ENCODE results near the gene LRRC15.

LRRC15 gene

GRCh38 chr3:194315965-194316361 lies 53.6 kb downstream of the LRRC15 start:
- Histone ChIP-seq H3K9me3 (ENCODE audit: control insufficient read depth, low read length) (peaks cover 17% of the 10 kb centered on the region), H3K27ac (ENCODE audit: low read depth, low read length, severe bottlenecking) (no peak overlapping the region), H3K4me1 (ENCODE audit: control insufficient read depth, insufficient read depth, low read length, poor library complexity, severe bottlenecking) (peaks cover 22% of the 10 kb centered on the region), H3K4me3 (ENCODE audit: extremely low read depth, insufficient read depth, low read length, poor library complexity, severe bottlenecking) (no peak overlapping the region), H3K36me3 (ENCODE audit: control insufficient read depth, insufficient read depth, low read length) (no peaks in the 10 kb centered on the region)
- WGBS, 2 experiments (ENCODE audit: insufficient coverage in 2 of 2), result 15 to 32% methylated on average over 7 to 13 of the region's 17 CpGs

GRCh38 chr3:194315088-194315964 lies 54.2 kb downstream of the LRRC15 start:
- no peaks in the 10 kb centered on the region for H3K36me3 ChIP-seq (ENCODE audit: control insufficient read depth, insufficient read depth, low read length)
- H3K4me3 ChIP-seq (ENCODE audit: extremely low read depth, insufficient read depth, low read length, poor library complexity, severe bottlenecking), result peak overlapping the region; percentile 35
- H3K27ac ChIP-seq (ENCODE audit: low read depth, low read length, severe bottlenecking), result no peak overlapping the region
- H3K9me3 ChIP-seq (ENCODE audit: control insufficient read depth, low read length), result peaks cover 17% of the 10 kb centered on the region
- WGBS, 2 experiments (ENCODE audit: insufficient coverage in 2 of 2), result 3 to 7% methylated on average over 39 to 48 of the region's 54 CpGs
- H3K4me1 ChIP-seq (ENCODE audit: control insufficient read depth, insufficient read depth, low read length, poor library complexity, severe bottlenecking), result peaks cover 22% of the 10 kb centered on the region

DNA sequence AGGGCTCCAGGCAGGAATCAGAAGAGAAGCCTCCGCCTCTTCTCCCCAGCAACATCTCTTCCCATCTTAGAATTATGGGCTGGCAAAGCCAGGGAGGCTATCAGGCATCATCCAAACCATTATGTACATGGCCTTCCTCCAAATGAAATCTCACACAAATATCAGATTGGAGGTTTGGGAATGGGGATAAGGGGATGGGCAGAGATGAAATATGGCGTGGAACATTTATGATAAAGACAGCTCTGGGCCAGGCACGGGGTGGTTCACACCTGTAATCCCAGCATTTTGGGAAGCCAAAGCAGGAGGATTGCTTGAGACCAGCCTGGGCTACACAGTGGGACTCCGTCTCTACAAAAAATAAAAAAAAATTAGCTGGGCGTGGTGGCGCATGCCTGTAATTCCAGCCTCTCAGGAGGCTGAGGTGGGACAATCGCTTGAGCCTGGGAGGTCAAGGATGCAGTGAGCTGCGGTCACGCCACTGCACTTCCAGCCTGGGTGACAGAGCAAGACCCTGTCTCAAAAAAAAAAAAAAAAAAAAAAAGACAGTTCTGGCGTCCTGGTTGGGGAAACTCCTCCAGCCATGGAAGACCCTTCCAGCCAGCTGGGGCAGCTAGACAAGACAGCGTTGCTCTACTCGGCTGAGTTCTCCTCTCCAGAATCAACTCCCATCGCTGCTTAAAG lies 55.0 kb downstream of the LRRC15 start:
- H3K9me3 ChIP-seq (ENCODE audit: control insufficient read depth, low read length), result peaks cover 16% of the 10 kb centered on the region
- H3K36me3 ChIP-seq (ENCODE audit: control insufficient read depth, insufficient read depth, low read length), result no peaks in the 10 kb centered on the region
- peaks cover 22% of the 10 kb centered on the region for H3K4me1 ChIP-seq (ENCODE audit: control insufficient read depth, insufficient read depth, low read length, poor library complexity, severe bottlenecking)
- 75 to 78% methylated on average over 8 of the region's 13 CpGs for WGBS, 2 experiments (ENCODE audit: insufficient coverage in 2 of 2)
- no peak overlapping the region for H3K27ac ChIP-seq (ENCODE audit: low read depth, low read length, severe bottlenecking)
- H3K4me3 ChIP-seq (ENCODE audit: extremely low read depth, insufficient read depth, low read length, poor library complexity, severe bottlenecking), result no peak overlapping the region

DNA sequence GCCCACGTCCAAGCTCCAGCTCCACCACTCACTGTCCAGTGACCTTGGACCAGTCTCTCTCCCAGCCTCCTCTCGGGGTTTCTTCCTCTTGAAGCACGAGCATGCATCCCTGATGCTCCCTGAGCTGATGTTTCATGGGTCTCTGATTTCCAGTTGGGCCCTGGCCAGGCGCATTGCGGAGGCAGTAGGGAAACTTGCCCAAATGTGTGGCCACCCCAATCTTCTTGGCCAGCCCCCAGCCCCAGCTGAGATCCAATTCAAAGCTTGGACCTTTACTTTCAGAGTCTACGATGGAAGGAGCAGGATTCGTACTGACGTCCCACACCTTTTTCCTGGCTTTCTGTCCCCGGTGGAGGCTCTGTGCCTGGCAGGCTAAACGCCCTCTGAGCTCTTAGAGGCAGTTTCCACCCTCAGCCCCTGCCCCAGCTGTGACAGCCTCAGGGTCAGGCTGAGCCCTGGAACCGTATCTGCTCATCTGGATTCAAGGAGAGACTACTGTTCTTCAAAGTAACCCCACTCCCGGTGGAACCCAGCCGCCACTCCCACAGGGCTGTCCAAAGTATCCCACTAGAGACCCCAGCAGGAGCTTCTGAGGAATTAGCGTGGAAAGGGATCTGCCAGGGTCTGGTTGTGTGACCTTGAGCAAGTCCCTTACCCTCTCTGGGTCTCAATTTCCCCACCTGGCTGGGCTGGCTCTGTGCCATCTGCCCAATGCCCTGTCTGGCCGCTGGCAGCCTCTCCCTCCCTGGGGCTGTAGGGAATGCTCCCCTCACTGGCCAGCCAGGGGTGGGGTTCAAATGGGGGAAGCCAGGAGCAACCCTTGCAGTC lies 55.8 kb downstream of the LRRC15 start:
- Histone ChIP-seq H3K9me3 (ENCODE audit: control insufficient read depth, low read length) (peaks cover 9% of the 10 kb centered on the region), H3K36me3 (ENCODE audit: control insufficient read depth, insufficient read depth, low read length) (no peaks in the 10 kb centered on the region), H3K27ac (ENCODE audit: low read depth, low read length, severe bottlenecking) (no peak overlapping the region), H3K4me1 (ENCODE audit: control insufficient read depth, insufficient read depth, low read length, poor library complexity, severe bottlenecking) (peaks cover 22% of the 10 kb centered on the region), H3K4me3 (ENCODE audit: extremely low read depth, insufficient read depth, low read length, poor library complexity, severe bottlenecking) (no peak overlapping the region)
- 87 to 88% methylated on average over 12 to 15 of the region's 15 CpGs for WGBS, 2 experiments (ENCODE audit: insufficient coverage in 2 of 2)

DNA sequence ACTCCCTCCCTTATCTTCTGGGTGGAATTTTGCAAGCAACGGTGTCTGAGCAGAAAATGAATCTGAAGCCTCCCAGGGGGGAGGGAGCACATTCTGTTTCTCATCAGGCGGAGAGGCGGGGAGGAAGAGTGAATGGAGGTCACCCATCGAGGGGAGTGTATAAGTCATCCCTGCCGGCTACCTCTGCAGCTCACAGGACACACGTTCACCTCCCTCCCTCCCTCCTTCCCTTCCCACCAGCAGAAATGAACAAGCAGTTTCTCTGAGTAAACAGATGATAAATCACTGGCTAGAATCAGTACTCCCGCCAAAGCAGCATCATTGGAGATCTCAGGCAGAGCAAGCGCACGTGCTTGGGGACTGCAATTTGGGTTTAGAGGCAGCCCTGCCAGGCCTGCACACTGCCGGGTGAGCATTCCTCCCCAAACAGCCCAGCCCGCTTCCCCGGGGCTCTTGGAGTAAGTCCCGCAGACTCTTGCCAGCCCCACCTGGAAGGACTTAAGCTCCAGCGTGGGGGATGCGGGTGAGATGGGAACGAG lies 56.7 kb downstream of the LRRC15 start:
- Histone ChIP-seq H3K4me1 (ENCODE audit: control insufficient read depth, insufficient read depth, low read length, poor library complexity, severe bottlenecking) (peaks cover 22% of the 10 kb centered on the region), H3K36me3 (ENCODE audit: control insufficient read depth, insufficient read depth, low read length) (no peaks in the 10 kb centered on the region), H3K9me3 (ENCODE audit: control insufficient read depth, low read length) (no peaks in the 10 kb centered on the region), H3K4me3 (ENCODE audit: extremely low read depth, insufficient read depth, low read length, poor library complexity, severe bottlenecking) (no peak overlapping the region), H3K27ac (ENCODE audit: low read depth, low read length, severe bottlenecking) (peak overlapping the region; percentile 20)
- 63 to 68% methylated on average over 2 to 11 of the region's 16 CpGs for WGBS, 2 experiments (ENCODE audit: insufficient coverage in 2 of 2)

- Histone ChIP-seq H3K36me3 (ENCODE audit: control insufficient read depth, insufficient read depth, low read length) (no peaks in the 10 kb centered on the region), H3K27ac (ENCODE audit: low read depth, low read length, severe bottlenecking) (no peak overlapping the region), H3K4me3 (ENCODE audit: extremely low read depth, insufficient read depth, low read length, poor library complexity, severe bottlenecking) (no peak overlapping the region), H3K4me1 (ENCODE audit: control insufficient read depth, insufficient read depth, low read length, poor library complexity, severe bottlenecking) (peaks cover 22% of the 10 kb centered on the region), H3K9me3 (ENCODE audit: control insufficient read depth, low read length) (no peaks in the 10 kb centered on the region)
- WGBS, 2 experiments (ENCODE audit: insufficient coverage in 2 of 2), result 92 to 94% methylated on average over 3 to 4 of the region's 7 CpGs
Measured at GRCh38 chr3:194312186-194312742, 57.3 kb downstream of the LRRC15 start.

DNA sequence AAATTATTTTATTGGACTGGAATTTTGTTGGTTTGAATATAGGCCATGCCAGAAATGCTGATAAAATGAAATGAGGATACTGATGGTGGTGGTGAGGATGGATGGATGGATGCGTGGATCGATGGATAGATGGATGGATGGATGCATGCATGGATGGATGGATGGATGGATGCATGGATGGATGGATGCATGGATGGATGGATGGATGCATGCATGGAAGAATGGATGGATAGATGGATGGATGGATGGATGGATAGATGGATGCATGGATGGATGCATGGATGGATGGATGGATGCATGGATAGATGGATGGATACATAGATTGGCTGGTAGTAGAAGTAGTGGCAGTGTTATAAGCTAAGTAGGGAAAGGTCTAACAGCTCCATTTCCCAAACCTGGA lies 58.5 kb downstream of the LRRC15 start:
- Histone ChIP-seq H3K4me3 (ENCODE audit: extremely low read depth, insufficient read depth, low read length, poor library complexity, severe bottlenecking) (no peak overlapping the region), H3K9me3 (ENCODE audit: control insufficient read depth, low read length) (no peaks in the 10 kb centered on the region), H3K27ac (ENCODE audit: low read depth, low read length, severe bottlenecking) (no peak overlapping the region), H3K36me3 (ENCODE audit: control insufficient read depth, insufficient read depth, low read length) (no peaks in the 10 kb centered on the region), H3K4me1 (ENCODE audit: control insufficient read depth, insufficient read depth, low read length, poor library complexity, severe bottlenecking) (peaks cover 26% of the 10 kb centered on the region)
- 100% methylated on average over 2 of the region's 2 CpGs for WGBS, 2 experiments (ENCODE audit: insufficient coverage in 2 of 2)

DNA sequence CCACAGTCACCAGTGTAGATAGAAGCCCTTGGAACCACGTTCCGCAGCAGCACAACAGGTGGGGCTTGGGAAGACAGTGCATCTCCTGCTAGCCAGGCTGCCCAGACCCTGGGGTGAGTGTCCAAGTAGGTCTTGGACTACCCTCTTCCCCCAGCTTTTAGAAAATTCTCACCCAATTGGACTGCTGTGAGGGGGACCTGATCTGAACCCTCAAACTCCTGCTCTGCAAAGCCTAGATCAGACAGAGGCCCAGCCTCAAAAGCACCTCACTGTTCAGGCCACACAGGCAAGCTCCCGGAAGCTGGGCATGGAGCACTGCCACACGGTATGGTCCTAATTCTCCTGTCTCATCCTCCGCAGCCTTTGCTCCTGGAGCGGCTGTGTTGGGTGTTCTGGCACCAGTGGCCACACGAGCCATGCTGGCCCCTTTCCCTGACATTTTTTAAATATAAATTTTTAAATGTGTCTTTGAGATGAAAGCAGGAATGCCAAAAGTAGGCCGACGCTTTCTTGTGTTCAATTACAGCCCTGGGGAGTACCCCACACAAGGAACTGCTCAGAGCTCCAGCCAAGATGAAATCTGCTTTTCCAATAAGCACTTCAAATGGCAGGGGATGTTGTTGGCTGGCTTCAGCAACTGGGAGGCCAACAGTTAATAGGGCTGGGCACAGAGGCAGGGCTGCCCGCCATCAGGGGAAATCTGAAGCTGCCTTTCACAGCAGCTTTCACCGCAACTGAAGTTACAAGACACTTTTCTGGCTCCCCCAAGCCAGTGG lies 59.3 kb downstream of the LRRC15 start:
- no peak overlapping the region for H3K27ac ChIP-seq (ENCODE audit: low read depth, low read length, severe bottlenecking)
- 97% methylated on average over 7 to 8 of the region's 11 CpGs for WGBS, 2 experiments (ENCODE audit: insufficient coverage in 2 of 2)
- H3K4me1 ChIP-seq (ENCODE audit: control insufficient read depth, insufficient read depth, low read length, poor library complexity, severe bottlenecking), result peaks cover 29% of the 10 kb centered on the region
- no peaks in the 10 kb centered on the region for H3K9me3 ChIP-seq (ENCODE audit: control insufficient read depth, low read length)
- no peak overlapping the region for H3K4me3 ChIP-seq (ENCODE audit: extremely low read depth, insufficient read depth, low read length, poor library complexity, severe bottlenecking)
- no peaks in the 10 kb centered on the region for H3K36me3 ChIP-seq (ENCODE audit: control insufficient read depth, insufficient read depth, low read length)

DNA sequence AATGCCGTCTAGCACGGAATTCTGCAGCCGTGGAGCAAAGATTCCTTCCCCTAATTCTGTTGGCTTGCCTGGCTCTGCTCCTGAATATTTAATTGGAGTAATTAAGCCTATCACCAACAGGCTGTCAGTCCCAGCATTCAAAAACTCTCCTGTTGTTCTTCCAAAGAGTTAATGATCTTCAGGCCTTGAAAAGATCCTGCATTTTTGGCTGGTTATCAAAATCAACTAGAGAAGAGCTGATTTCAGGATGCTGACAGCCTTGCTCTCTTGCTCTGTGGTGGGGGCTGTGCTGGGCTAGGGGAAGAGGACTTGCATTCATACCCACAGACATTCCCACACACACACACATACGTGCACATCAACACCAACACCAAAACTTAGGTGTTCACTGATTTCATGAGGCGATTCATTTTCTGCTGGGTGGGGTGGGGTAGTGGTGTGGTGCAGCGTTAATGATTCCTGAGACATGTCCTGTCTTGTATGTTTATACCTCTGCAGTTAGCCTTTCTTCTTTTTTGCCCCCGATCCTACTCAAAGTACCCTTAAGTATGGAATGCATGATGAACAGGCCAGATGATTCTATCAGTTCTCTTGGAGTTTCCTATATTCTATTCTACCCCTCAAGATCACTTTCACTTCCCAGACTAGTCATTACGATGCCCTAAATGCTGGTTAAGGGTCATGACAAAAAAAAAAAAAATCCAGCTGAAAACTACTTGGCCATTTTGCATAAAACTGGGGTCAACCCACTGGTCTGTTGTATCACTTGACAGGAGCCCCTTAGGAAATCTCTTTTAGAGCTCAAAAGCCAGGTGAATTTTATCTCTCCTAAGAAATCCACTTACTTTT lies 60.7 kb downstream of the LRRC15 start:
- H3K36me3 ChIP-seq (ENCODE audit: control insufficient read depth, insufficient read depth, low read length), result no peaks in the 10 kb centered on the region
- H3K4me1 ChIP-seq (ENCODE audit: control insufficient read depth, insufficient read depth, low read length, poor library complexity, severe bottlenecking), result peaks cover 19% of the 10 kb centered on the region
- 95 to 100% methylated on average over 2 to 3 of the region's 8 CpGs for WGBS, 2 experiments (ENCODE audit: insufficient coverage in 2 of 2)
- no peaks in the 10 kb centered on the region for H3K9me3 ChIP-seq (ENCODE audit: control insufficient read depth, low read length)
- no peak overlapping the region for H3K4me3 ChIP-seq (ENCODE audit: extremely low read depth, insufficient read depth, low read length, poor library complexity, severe bottlenecking)
- no peak overlapping the region for H3K27ac ChIP-seq (ENCODE audit: low read depth, low read length, severe bottlenecking)

Data from mesodermal cell (in vitro differentiated cells).